Hematopoietic multipotent progenitor cell treated with erythropoietin and hydrocortisone succinate and interleukin-3 and kit ligand, for 4 days (in vitro differentiated cells): ENCODE measurements around the gene MAS1.
"Not testable (repeated sequence)": the region's sequence is repeated elsewhere in the genome, so short reads cannot be mapped to it uniquely, and the experiment has no call there.

ENCODE experiments used
- DNase-seq: peaks from one replicate; pipeline ENCODE4 v3.0.0-alpha.2; 2015

MAS1 gene

DNA sequence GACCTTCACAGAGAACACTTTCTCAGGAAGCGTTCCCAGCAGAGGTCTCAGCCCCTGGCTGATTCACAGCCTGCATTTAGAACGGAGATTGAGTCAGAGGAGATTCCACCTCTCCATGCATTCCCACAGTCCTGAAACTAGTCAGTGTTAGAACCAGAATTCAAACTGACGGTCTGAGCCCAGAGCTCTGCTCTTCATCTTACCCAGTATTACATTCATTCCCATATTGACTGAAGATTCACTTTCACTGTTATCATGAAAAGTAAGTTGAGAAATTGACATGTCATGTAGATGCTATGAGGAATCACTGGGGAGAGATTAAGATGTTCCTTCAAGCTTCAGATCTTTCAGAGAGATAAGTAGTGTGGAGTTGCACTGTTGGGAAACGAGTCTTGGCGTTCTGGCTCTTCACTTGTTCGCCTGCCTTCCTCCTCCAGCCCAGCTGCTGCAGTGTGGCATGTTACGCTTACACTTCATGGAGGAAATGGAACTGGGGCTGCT lies 28.3 kb downstream of the MAS1 start:
- DNase-seq, result no peak

- DNase-seq, result no peak
These were observed 29.0 kb downstream of the MAS1 start for GRCh38 chr6:159919800-159920199.

DNA sequence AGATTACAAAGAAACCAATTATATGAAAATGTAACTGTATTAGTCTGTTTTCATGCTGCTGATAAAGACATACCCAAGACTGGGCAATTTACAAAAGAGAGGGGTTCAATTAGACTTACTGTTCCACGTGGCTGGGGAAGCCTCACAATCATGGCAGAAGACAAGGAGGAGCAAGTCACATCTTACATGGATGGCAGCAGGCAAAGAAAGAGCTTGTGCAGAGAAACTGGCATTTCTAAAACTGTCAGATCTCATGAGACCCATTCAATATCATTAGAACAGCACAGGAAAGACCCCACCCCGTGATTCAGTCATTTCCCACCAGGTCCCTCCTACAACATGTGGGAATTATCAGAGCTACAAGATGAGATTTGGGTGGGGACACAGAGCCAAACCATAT lies 33.4 kb downstream of the MAS1 start:
- not testable (repeated sequence) for DNase-seq

- no peak for DNase-seq
These were observed 35.9 kb downstream of the MAS1 start for GRCh38 chr6:159926542-159927203.

DNA sequence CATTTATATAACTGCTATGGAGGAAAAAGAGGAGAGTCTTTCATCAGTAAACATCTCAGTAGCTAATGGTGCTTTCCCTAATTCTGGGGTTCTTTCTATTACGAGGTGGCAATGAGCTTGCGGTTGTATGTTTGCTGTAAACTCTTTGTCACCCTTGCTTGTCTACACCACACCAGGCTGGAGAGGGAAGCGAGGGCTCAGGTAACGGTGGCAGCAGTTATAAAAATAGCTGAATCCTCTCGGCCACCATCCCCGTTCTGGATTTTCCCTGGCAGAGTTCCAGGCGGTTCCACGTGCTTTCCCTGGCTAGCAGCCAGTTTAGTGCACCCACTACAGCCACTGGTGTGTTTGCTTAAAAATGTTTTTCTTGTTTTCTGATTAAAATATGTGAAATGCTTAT lies 39.0 kb downstream of the MAS1 start:
- peak; percentile 27 for DNase-seq

DNA sequence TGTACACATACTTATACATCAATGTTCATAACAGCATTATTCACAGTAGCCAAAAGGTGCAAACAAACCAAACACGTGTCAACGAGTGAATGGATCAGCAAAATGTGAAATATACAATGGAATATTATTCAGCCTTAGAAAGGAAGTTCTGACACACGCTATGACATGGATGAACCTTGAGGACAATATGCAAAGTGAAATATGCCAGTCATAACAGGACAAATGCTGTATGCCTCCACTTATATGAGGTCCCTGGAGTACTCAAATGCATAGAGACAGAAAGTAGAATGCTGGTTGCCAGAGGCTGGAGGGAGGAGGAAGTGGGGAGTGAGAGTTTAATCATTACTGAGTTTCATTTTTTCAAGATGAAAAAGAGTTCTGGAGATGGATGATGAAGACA lies 40.3 kb downstream of the MAS1 start:
- DNase-seq, result no peak

- no peak for DNase-seq
These were observed 41.1 kb downstream of the MAS1 start for GRCh38 chr6:159931846-159932245.

GRCh38 chr6:159933077-159933476 lies 42.3 kb downstream of the MAS1 start:
- no peak for DNase-seq

- DNase-seq, result no peak
These were observed 43.4 kb downstream of the MAS1 start for GRCh38 chr6:159934181-159934580.

- DNase-seq, result no peak
These were observed 44.3 kb downstream of the MAS1 start for GRCh38 chr6:159935065-159935464.

DNA sequence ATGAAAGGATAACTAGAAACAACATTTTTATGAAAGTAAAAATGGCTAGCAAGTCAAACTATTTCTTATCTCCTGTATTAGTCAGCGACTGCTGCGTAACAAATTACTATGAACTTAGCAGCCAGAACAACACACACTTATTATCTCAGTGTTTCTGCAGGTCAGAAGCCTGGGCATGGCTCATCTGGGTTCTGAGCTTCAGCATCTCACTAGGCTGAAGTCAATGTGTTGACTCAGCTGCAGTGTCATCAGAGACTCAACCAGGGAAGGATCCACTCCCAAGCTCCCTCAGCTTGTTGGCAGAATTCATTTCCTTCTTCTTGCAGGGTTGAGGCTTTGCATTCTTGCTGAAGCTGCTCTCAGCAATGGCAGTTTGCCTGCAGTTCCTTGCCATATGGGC lies 44.8 kb downstream of the MAS1 start:
- DNase-seq, result no peak

DNA sequence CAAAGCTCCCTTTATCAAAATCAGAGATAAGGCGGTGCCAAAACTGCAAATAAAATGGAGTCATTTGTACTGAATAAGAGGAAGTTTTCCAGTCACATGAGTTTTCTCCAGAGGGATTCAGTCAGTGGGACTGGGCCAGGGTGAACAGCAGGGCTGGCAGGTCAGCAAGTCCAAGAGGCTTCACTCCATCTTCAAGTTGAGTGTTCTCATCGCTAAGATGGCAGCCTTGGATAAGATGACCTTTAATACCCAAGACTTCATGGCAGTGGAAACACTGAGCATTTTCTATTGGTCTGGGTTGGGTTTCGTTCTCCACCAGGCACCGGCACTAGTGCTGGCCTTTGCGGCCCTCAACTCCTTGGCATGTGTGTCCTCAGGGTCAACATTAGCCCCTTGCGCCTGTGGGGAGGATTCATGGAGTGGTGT lies 48.8 kb downstream of the MAS1 start:
- no peak for DNase-seq
